Glutamatergic neuron (in vitro differentiated cells): ENCODE measurements around the gene NCSTN. TPM values are rescaled to one million over a fixed set of nuclear protein-coding genes. Genes with fewer than 3 reads are reported as not detected.

Experiments used
- DNase-seq: peaks from one replicate; pipeline ENCODE4 v3.0.0; 2022
- H3K27ac Mint-ChIP-seq: one replicate; pipeline ENCODE4 v1.8.0; 2020; ENCODE audit warnings: mild to moderate bottlenecking, mixed read lengths, inconsistent platforms; ENCODE audit not compliant: unreplicated experiment
- H3K27me3 Mint-ChIP-seq: one replicate; pipeline ENCODE4 v1.8.0; 2020; ENCODE audit warnings: mild to moderate bottlenecking, moderate library complexity, mixed read lengths, inconsistent platforms; ENCODE audit not compliant: unreplicated experiment
- H3K36me3 Mint-ChIP-seq: one replicate; pipeline ENCODE4 v1.8.0; 2020; ENCODE audit warnings: mild to moderate bottlenecking, mixed read lengths, inconsistent platforms; ENCODE audit not compliant: unreplicated experiment
- H3K4me1 Mint-ChIP-seq: one replicate; pipeline ENCODE4 v1.8.0; 2020; ENCODE audit warnings: mild to moderate bottlenecking, low read depth, mixed read lengths, inconsistent platforms; ENCODE audit not compliant: unreplicated experiment
- H3K4me3 Mint-ChIP-seq: one replicate; pipeline ENCODE4 v1.8.0; 2020; ENCODE audit warnings: mild to moderate bottlenecking, mixed read lengths, inconsistent platforms; ENCODE audit not compliant: unreplicated experiment
- H3K9me3 Mint-ChIP-seq: one replicate; pipeline ENCODE4 v1.8.0; 2020; ENCODE audit warnings: mild to moderate bottlenecking, moderate library complexity, mixed read lengths, inconsistent platforms; ENCODE audit not compliant: unreplicated experiment
- CTCF ChIP-seq: fragments of 200-600 bp; sonication (generic); IDR thresholded peaks from one replicate; pipeline ENCODE4 v1.5.0; 2021; ENCODE audit not compliant: partially characterized antibody, unreplicated experiment
- total RNA-seq: library from RNA; stranded (reverse); fragmentation: NEBNext Ultra II Directional; extraction: Animal tissue kit (Norgen Biotek cat#: 25700); gene quantifications from one replicate; pipeline ENCODE4 v1.2.1, GENCODE V29; 2021; ENCODE audit not compliant: unreplicated experiment

The NCSTN gene
- total RNA-seq, 1 donor from 2014 or later: 121 TPM

GRCh38 chr1:160363010-160363409 is 19.8 kb downstream of the NCSTN start:
- DNase-seq: peak; percentile 86
- Mint-ChIP-seq H3K4me3 (peak overlapping the region; percentile 97), H3K4me1 (peaks cover 68% of the 10 kb centered on the region), H3K9me3 (peaks cover 69% of the 10 kb centered on the region), H3K27me3 (peaks cover 58% of the 10 kb centered on the region), H3K36me3 (no peaks in the 10 kb centered on the region), H3K27ac (peak overlapping the region; percentile 100)
- TF ChIP-seq CTCF: no peak

- Mint-ChIP-seq H3K4me3 (peak overlapping the region; percentile 97), H3K27me3 (peaks cover 63% of the 10 kb centered on the region), H3K36me3 (no peaks in the 10 kb centered on the region), H3K9me3 (peaks cover 79% of the 10 kb centered on the region), H3K27ac (peak overlapping the region; percentile 100), H3K4me1 (peaks cover 58% of the 10 kb centered on the region)
- peak; percentile 38 for DNase-seq
- no peak for TF ChIP-seq CTCF
Measured at GRCh38 chr1:160363951-160364735, 21.0 kb downstream of the NCSTN start.

GRCh38 chr1:160365325-160365724 is 22.1 kb downstream of the NCSTN start:
- Mint-ChIP-seq H3K27ac (peak overlapping the region; percentile 100), H3K4me1 (peaks cover 50% of the 10 kb centered on the region)

GRCh38 chr1:160366731-160367515 is 23.7 kb downstream of the NCSTN start, which contains the start of gene NHLH1:
TSS of gene NHLH1 (plus strand) at chr1:160367071. CDS start at chr1:160370732, 3,661 bp downstream.
- Mint-ChIP-seq H3K9me3 (peaks cover 86% of the 10 kb centered on the region), H3K27ac (peak within 1 kb of the TSS; percentile 100), H3K4me3 (peak within 1 kb of the TSS; percentile 97), H3K27me3 (peaks cover 70% of the 10 kb centered on the region), H3K36me3 (peaks cover 15% of the 10 kb centered on the region), H3K4me1 (peaks cover 42% of the 10 kb centered on the region)
- no peak for TF ChIP-seq CTCF
- DNase-seq: peak; percentile 91

More at GRCh38 chr1:160365325-160365724, 22.1 kb downstream of the NCSTN start:
- peaks cover 87% of the 10 kb centered on the region for H3K9me3 Mint-ChIP-seq
- peak; percentile 49 for DNase-seq
- peaks cover 72% of the 10 kb centered on the region for H3K27me3 Mint-ChIP-seq
- H3K36me3 Mint-ChIP-seq: peaks cover 6% of the 10 kb centered on the region
- peak overlapping the region; percentile 97 for H3K4me3 Mint-ChIP-seq
- TF ChIP-seq CTCF: no peak

- Mint-ChIP-seq H3K4me3 (peak overlapping the region; percentile 97), H3K4me1 (peaks cover 42% of the 10 kb centered on the region)
Measured at GRCh38 chr1:160367516-160367900, 24.3 kb downstream of the NCSTN start.

More at GRCh38 chr1:160367516-160367900, 24.3 kb downstream of the NCSTN start:
- peak overlapping the region; percentile 100 for H3K27ac Mint-ChIP-seq
- H3K9me3 Mint-ChIP-seq: peaks cover 84% of the 10 kb centered on the region
- no peak for DNase-seq
- peaks cover 20% of the 10 kb centered on the region for H3K36me3 Mint-ChIP-seq
- H3K27me3 Mint-ChIP-seq: peaks cover 68% of the 10 kb centered on the region
- TF ChIP-seq CTCF: no peak
